T-helper 22 cell (primary cell): ENCODE measurements around the gene PEAK3.
A peak's percentile ranks its signal among the peaks of the same experiment; 100 is the strongest.

ENCODE experiments used
- DNase-seq: peaks from one replicate; pipeline ENCODE4 v3.0.0-alpha.2; 2020; ENCODE audit warnings: low read depth

PEAK3 gene, protein sequence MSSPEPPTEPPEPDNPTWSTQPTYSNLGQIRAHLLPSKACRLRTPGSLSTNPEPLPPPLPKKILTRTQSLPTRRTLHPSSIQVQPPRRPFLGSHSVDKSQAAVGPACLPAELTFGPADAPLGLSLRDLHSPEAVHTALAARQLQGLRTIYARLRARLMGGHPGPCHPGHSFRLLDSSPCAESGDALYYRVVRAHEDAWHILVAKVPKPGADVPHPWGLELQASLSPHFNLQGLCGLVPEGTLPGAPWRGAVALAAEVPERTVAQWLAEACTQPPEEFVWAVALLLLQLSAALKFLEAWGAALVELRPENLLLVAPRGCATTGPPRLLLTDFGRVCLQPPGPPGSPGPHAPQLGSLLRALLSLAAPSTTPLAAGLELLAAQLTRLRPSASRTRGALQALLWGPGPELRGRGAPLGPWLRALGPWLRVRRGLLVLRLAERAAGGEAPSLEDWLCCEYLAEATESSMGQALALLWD

DNA sequence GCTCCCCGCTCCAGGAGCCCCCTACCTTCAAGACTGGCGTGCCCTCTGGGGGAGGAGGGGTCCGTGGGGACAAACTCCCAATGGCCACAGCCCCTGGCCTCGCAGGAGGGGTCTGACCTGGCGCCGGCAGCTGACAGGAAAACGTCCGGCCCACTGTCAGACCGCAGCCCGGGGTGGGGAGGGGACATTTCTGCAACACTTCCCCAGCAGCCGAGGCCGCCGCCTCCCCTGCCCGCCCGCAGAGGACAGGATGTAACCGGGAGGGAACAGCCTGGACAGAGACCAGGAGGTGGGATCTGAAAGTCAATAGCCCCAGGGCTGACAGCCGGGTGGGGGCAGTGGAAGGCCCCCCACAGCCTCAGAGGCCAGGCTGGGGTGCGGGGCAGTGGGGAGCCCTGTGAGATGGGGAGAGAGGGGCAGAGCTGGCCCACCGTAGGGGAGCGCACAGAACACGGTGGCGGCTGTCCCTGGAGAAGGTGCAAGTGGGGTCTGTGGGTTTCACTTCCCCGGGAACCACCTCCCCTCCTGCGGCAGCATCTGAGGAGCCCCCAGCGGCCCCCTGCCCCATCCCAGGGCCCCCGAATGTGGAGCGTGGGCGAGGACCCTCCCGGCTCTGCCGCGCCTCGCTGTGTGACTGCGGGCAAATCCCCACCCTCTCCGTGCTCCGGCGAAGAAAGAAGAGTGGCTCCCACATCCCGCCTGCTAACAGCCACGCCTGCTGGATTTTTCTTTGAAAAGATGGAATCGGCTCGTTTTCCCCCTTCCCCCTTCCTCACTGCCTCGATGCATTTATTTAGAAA lies at the start of gene PEAK3:
TSS of gene PEAK3 (minus strand) at position 114 of the 800 bp plus-strand sequence. CDS start 1,244 bp downstream, outside the sequence.
- no peak for DNase-seq

GRCh38 chr19:2330632-2331284 lies 48.8 kb upstream of the PEAK3 start:
- DNase-seq = no peak

DNA sequence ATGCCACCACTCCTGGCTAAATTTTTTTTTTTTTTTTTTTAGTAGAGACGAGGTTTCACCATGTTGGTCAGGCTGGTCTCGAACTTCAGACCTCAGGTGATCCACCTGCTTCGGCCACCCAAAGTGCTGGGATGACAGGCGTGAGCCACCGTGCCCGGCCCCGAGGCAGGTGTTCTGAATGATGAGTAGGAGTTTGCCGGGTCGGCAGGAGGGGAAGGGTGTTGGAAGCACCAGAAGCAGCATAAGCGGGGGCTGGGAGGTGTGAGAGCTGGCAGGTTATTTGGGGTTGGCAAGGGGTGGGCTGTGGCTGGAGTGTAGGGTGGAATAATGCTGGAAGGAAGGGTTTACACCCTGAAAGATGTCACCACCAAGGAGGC lies 48.3 kb upstream of the PEAK3 start:
- no peak for DNase-seq

- DNase-seq = no peak
Measured at GRCh38 chr19:2329501-2329916, 47.5 kb upstream of the PEAK3 start.

- no peak for DNase-seq
Measured at GRCh38 chr19:2329149-2329478, 47.1 kb upstream of the PEAK3 start.

GRCh38 chr19:2328401-2329148 lies 46.6 kb upstream of the PEAK3 start, which contains the start of the genes LSM7 and SPPL2B:
TSS of gene LSM7 (minus strand) at chr19:2328586. CDS start at chr19:2328566, 20 bp downstream.
TSS of gene SPPL2B (plus strand) at chr19:2328684. CDS start at chr19:2328710, 26 bp downstream.
- peak; percentile 87 for DNase-seq

GRCh38 chr19:2327773-2328400 lies 45.9 kb upstream of the PEAK3 start:
- DNase-seq = peak; percentile 55

DNA sequence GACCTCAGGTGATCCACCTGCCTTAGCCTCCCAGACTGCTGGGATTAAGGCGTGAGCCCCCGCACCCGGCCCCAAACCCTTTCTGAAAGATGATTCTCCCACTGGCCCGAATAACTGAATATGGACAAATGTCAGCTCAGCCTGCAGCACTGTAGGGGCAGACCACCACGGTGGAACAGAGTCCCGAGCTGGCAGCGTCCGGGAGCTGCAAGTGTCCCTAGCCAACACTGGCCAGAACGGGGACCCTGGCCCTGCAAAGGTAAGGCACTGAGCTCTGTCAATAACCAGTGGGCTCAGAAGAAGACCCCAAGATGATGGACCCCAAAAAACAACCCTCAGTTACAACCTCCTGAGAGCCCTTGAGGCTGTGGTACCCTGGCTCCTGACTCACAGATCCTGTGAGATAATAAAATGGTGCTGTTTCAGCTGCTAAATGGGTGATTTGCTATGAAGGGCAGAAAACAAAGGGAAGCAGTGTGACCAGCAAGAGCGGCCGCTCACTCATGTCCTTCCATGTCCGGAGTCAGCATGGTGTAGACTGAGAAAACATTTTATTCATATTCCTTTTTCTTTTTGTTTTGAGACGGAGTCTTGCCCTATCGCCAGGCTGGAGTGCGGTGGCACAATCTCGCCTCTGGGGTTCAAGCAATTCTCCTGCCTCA lies 44.9 kb upstream of the PEAK3 start:
- DNase-seq = no peak

DNA sequence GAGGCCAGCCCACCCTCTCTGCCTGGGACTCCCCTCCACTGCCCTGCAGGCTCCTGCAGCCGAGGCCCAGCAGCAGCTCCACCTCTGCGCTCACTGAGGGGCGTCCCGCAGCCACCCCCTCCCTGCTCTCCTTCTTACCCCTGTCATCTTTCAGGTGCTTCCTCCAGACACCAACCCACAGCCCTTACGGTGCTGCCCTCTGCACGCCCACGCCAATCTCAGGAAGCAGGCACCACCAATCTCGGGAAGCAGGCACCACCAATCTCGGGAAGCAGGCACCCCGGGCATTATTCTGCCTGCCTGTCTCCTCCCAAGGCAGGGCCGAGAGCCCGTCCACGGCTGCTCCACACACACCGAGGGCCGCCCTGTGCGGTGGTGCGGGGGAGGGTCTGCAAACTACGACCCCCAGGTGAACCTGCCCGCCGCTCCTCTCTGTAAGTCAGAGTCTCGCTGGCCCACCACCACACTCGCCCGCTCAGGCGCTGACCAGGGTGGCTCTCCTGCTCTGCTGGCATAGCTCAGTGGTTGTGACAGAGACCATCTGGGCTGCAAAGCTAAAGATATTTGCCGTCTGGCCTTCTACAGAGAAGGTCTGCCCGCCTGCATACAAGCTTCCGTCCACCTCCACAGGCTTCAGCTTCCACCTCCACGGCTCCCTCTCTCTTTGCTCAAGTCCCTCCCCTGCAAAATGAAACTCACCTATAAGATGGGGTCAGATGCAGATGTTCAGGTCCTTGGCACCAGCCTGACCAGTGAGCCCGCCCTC lies 43.5 kb upstream of the PEAK3 start:
- no peak for DNase-seq

DNA sequence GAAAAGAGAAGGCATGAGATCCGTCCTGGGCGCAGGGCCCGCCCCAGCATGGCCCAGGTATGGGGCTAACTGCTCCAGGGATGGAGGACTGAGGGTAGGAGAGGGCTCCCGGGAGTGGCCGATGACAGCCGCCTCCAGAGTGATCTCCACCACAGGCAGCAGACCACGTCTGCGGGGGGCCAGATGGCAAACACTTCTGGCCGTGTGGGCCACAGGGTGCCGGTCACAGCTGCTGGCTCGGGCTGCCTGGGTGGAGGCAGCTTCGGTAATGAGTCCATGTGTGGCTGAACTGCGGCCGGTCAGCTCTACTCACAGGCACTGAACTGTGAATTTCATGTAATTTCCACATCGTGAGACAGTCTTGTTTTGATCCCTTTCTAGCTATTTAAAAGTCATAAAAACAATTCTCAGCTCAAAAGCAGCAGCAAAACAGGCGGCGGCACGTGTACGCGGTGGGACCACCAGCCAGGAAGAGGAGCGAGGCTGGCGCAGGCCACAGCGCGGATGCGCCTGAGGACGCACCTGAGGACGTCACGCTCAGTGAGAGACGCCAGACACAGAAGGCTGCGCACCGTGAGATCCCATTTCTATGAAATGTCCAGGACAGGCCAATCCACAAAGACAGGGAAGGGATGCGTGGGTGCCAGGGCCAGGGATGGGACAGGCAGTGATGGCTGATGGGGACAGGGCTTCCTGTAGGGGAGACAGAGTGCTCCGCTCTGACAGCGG lies 42.4 kb upstream of the PEAK3 start:
- no peak for DNase-seq

GRCh38 chr19:2323707-2324106 lies 41.7 kb upstream of the PEAK3 start:
- no peak for DNase-seq

DNA sequence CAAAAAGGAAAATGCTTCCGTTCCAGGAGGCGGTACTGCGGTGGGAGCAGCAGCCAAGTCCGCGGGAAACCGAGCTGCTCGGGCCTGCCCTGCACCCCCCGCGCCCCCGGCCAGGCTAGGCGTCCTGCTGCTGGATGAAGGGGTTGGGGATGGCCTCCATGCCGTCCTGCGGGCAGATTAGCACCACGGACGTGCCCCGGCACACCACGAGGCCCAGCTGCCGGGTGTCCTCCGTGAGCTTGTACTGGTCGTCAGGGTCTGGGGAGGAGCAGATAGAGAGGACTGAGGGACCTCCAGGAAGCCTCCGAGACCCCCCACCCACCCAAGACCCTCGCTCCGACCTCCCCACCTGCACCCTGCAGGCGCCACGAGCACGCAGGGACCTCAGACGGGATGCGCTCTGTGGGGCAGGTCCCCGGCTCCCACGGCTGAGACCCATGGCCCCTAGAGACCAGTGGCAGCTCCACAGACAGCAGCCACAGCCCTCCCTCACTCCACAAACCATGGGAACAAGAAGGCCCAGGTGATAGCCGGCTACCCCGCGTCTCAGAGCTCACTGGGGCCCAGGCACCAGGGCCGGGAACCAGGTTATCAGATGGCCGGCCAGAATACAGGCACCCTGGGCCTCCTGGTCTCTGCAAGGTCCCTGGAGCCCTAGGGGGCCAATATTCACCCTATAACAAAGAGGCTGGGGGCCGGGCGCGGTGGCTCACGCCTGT lies 39.7 kb upstream of the PEAK3 start:
- DNase-seq = no peak

- DNase-seq = no peak
Measured at GRCh38 chr19:2320939-2321338, 39.0 kb upstream of the PEAK3 start.

- DNase-seq = no peak
Measured at GRCh38 chr19:2320049-2320448, 38.1 kb upstream of the PEAK3 start.

GRCh38 chr19:2319551-2319950 lies 37.6 kb upstream of the PEAK3 start:
- DNase-seq = no peak

GRCh38 chr19:2318923-2319322 lies 36.9 kb upstream of the PEAK3 start:
- DNase-seq = no peak

DNA sequence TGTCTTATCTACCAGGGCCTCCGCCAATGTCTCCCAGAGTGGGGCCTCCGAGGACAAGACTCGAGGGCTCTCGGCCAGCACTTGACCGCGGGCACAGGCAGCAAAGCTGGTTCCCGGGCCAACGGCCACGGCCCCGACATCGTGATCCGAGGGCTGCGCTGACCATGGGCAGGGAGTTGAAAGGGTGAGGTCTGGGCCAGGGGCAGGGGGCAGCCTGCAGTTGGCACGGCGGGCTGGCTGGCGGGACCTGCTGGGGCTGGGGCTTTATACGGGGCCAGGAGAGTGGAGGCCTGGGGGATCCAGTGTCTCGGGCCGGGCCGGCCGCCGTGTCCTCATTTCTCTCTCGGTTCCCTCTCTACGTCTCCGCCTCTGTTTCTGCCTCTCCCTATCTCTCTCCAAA lies 35.8 kb upstream of the PEAK3 start:
- DNase-seq = no peak

DNA sequence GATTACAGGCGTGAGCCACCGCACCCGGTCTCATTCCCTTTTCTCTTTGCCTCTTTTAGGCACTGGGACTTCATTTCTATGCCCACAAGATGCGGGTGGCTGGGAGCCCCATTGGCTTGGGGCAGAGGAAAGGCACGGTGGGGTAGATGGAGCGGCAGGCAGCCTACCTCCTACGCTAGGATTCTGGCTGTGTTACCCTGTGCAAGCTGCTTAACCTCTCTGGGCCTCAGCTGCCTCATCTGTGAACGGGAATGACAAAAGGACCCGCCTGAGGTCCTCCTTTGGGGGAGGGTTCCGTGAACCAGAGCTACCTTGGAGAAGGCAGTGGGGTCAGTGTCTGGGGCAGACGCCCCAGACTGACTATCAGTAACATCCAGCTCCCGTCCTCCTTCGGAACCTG lies 35.3 kb upstream of the PEAK3 start:
- DNase-seq = no peak
